OCI-LY3 (cell line): ENCODE results near the gene AKAP6.

Source experiments
- H2AFZ ChIP-seq: fragments of 200-600, 300-600 bp; shearing (Covaris generic); 2 replicates; pipeline ENCODE4 v1.6.0; 2014; ENCODE audit warnings: antibody characterized with exemption, low read depth, low read length
- H3K27ac ChIP-seq: fragments of 200-600, 300-600 bp; sonication (generic); 2 replicates; pipeline ENCODE4 v1.5.1; 2014; ENCODE audit warnings: mild to moderate bottlenecking, low read length, moderate library complexity, mixed read lengths
- H3K27me3 ChIP-seq: fragments of 200-600, 300-600 bp; sonication (generic); 2 replicates; pipeline ENCODE4 v1.6.1; 2014; ENCODE audit warnings: low read depth, low read length, mixed read lengths
- H3K36me3 ChIP-seq: fragments of 200-600, 300-600 bp; sonication (generic); replicated peaks from 2 replicates; pipeline ENCODE3; 2014; ENCODE audit warnings: low read depth, low read length, mixed read lengths
- H3K4me1 ChIP-seq: fragments of 300-600, 200-600 bp; sonication (generic); 2 replicates; pipeline ENCODE4 v1.6.1; 2014; ENCODE audit warnings: low read length, mixed read lengths
- H3K4me2 ChIP-seq: fragments of 200-600, 300-600 bp; sonication (generic); 2 replicates; pipeline ENCODE4 v1.6.1; 2014; ENCODE audit warnings: low read length, mixed read lengths
- H3K4me3 ChIP-seq: fragments of 300-600, 200-600 bp; sonication (generic); 2 replicates; pipeline ENCODE4 v1.5.1; 2014; ENCODE audit warnings: antibody characterized with exemption, mild to moderate bottlenecking, low read length, moderate library complexity
- H3K79me2 ChIP-seq: fragments of 300-600, 200-600 bp; shearing (Covaris generic); 2 replicates; pipeline ENCODE4 v1.6.1; 2014; ENCODE audit warnings: mild to moderate bottlenecking, low read length, mixed read lengths
- H3K9ac ChIP-seq: fragments of 300-600, 200-600 bp; shearing (Covaris generic); 2 replicates; pipeline ENCODE4 v1.6.0; 2014; ENCODE audit warnings: mild to moderate bottlenecking, low read length, moderate library complexity
- H3K9me3 ChIP-seq: fragments of 200-600, 300-600 bp; shearing (Covaris generic); 2 replicates; pipeline ENCODE4 v1.6.1; 2014; ENCODE audit warnings: low read length, mixed read lengths; ENCODE audit not compliant: insufficient read depth
- H4K20me1 ChIP-seq: fragments of 200-600, 300-600 bp; sonication (generic); 2 replicates; pipeline ENCODE4 v1.6.1; 2016; ENCODE audit warnings: low read length, mixed read lengths; ENCODE audit not compliant: insufficient read depth
- CTCF ChIP-seq: fragments of 200-600, 300-600 bp; sonication (generic); IDR thresholded peaks from 2 replicates; pipeline ENCODE4 v1.5.1; 2014; ENCODE audit warnings: antibody characterized with exemption, low read length, low read depth
- EZH2phosphoT487 ChIP-seq: fragments of 200-600 bp; shearing (Covaris generic); IDR thresholded peaks from 2 replicates; pipeline ENCODE4 v1.6.1; 2018; ENCODE audit warnings: antibody characterized with exemption, mixed run types, low read depth

The AKAP6 gene

GRCh38 chr14:32426586-32427388 is 97.7 kb downstream of the AKAP6 start:
- TF ChIP-seq CTCF (no peak), EZH2phosphoT487 (no peak)
- Histone ChIP-seq H3K36me3 (peaks cover 3% of the 10 kb centered on the region), H3K9me3 (no peaks in the 10 kb centered on the region; the same call in 1 of the 2 replicates), H2AFZ (no peak overlapping the region), H3K4me2 (no peak overlapping the region), H3K79me2 (no peaks in the 10 kb centered on the region), H3K4me3 (no peak overlapping the region), H3K27ac (no peak overlapping the region), H3K27me3 (no peaks in the 10 kb centered on the region), H3K9ac (no peak overlapping the region), H4K20me1 (no peaks in the 10 kb centered on the region), H3K4me1 (no peaks in the 10 kb centered on the region)

GRCh38 chr14:32427726-32428528 is 98.8 kb downstream of the AKAP6 start:
- no peak overlapping the region for H3K27ac ChIP-seq
- H3K27me3 ChIP-seq: no peaks in the 10 kb centered on the region
- H3K4me3 ChIP-seq: no peak overlapping the region
- H3K4me2 ChIP-seq: no peak overlapping the region
- TF ChIP-seq CTCF (no peak), EZH2phosphoT487 (no peak)
- H3K4me1 ChIP-seq: peaks cover 5% of the 10 kb centered on the region
- no peak overlapping the region for H2AFZ ChIP-seq
- no peak overlapping the region for H3K9ac ChIP-seq
- no peaks in the 10 kb centered on the region for H4K20me1 ChIP-seq
- H3K36me3 ChIP-seq: no peaks in the 10 kb centered on the region
- H3K9me3 ChIP-seq: no peaks in the 10 kb centered on the region; the same call in 1 of the 2 replicates
- H3K79me2 ChIP-seq: no peaks in the 10 kb centered on the region

- Histone ChIP-seq H4K20me1 (no peaks in the 10 kb centered on the region), H2AFZ (no peak overlapping the region), H3K36me3 (no peaks in the 10 kb centered on the region), H3K4me1 (peaks cover 13% of the 10 kb centered on the region), H3K27ac (no peak overlapping the region), H3K9ac (no peak overlapping the region), H3K4me2 (no peak overlapping the region), H3K27me3 (no peaks in the 10 kb centered on the region), H3K9me3 (no peaks in the 10 kb centered on the region; the same call in 1 of the 2 replicates), H3K79me2 (no peaks in the 10 kb centered on the region), H3K4me3 (no peak overlapping the region)
- TF ChIP-seq EZH2phosphoT487 (no peak), CTCF (no peak)
These were observed 99.8 kb downstream of the AKAP6 start for GRCh38 chr14:32428875-32429274.

- Histone ChIP-seq H3K4me2 (no peak overlapping the region), H3K36me3 (no peaks in the 10 kb centered on the region), H3K27ac (no peak overlapping the region), H3K9me3 (no peaks in the 10 kb centered on the region), H3K79me2 (no peaks in the 10 kb centered on the region), H3K27me3 (no peaks in the 10 kb centered on the region), H2AFZ (no peak overlapping the region), H3K9ac (no peak overlapping the region), H3K4me1 (peaks cover 24% of the 10 kb centered on the region), H3K4me3 (no peak overlapping the region), H4K20me1 (no peaks in the 10 kb centered on the region)
- TF ChIP-seq EZH2phosphoT487: no peak
These were observed 101.2 kb downstream of the AKAP6 start for GRCh38 chr14:32430326-32430725.
